Epithelial cell of proximal tubule (primary cell): ENCODE measurements around the gene SIGLEC9. TPM values are rescaled to one million over a fixed set of nuclear protein-coding genes. Genes with fewer than 3 reads are reported as not detected.

Source experiments
- DNase-seq: peaks from one replicate; pipeline ENCODE4 v3.0.0-alpha.2; 2011; ENCODE audit warnings: low read depth
- H3K4me3 ChIP-seq: 2 replicates; pipeline ENCODE4 v1.5.1; 2011; ENCODE audit warnings: low read depth, mild to moderate bottlenecking, low read length
- total RNA-seq: library from RNA; depleted of rRNA; stranded (reverse); fragments of >200 nt; gene quantifications from 2 replicates; pipeline ENCODE4 v1.2.3, GENCODE V29; 2015
- TF ChIP-seq, protein P1 (sequence below): conservative IDR thresholded peaks from 2 replicates; pipeline ENCODE4 v1.5.1; 2012; ENCODE audit warnings: low read depth, mild to moderate bottlenecking, low read length

Gene SIGLEC9
- total RNA-seq, 1 donor from 2014 or later = not detected

DNA sequence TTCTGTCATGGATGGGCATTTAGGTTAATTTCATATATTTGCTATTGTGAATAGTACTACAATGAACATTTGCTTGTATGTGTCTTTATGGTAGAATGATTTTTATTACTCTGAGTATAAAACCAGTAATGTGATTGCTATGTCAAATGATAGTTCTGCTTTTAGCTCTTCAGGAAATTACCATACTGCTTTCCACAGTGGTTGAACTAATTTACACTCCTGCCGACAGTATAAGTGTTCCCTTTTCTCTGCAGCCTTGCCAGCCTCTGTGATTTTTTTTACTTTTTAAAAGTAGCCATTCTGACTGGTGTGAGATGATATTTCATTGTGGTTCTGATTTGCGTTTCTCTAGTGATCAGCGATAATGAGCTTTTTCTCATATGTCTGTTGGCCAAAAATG lies 23.9 kb downstream of the SIGLEC9 start:
- no peak overlapping the region for H3K4me3 ChIP-seq
- TF ChIP-seq, protein P1, sequence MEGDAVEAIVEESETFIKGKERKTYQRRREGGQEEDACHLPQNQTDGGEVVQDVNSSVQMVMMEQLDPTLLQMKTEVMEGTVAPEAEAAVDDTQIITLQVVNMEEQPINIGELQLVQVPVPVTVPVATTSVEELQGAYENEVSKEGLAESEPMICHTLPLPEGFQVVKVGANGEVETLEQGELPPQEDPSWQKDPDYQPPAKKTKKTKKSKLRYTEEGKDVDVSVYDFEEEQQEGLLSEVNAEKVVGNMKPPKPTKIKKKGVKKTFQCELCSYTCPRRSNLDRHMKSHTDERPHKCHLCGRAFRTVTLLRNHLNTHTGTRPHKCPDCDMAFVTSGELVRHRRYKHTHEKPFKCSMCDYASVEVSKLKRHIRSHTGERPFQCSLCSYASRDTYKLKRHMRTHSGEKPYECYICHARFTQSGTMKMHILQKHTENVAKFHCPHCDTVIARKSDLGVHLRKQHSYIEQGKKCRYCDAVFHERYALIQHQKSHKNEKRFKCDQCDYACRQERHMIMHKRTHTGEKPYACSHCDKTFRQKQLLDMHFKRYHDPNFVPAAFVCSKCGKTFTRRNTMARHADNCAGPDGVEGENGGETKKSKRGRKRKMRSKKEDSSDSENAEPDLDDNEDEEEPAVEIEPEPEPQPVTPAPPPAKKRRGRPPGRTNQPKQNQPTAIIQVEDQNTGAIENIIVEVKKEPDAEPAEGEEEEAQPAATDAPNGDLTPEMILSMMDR = no peak
- no peak for DNase-seq

DNA sequence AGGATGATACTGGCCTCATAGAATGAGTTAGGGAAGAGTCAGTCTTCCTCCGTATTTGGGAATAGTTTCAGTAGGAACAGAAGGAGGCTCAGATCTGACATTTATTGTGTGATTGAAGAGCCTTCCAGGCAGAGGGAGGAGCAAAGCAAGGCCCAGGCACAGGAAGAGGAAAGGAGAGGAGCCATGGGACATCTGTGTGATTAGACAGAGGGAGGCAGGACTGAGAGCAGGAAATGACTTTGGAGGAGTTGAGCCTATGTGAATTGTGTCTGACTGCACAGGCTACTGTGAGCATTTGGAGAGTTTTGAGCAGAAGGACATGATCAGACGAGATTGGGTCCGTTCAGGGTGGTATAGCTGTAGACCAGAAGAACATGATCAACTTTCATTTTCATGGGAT lies 25.9 kb downstream of the SIGLEC9 start:
- TF ChIP-seq, protein P1 = no peak
- no peak for DNase-seq
- H3K4me3 ChIP-seq = no peak overlapping the region

DNA sequence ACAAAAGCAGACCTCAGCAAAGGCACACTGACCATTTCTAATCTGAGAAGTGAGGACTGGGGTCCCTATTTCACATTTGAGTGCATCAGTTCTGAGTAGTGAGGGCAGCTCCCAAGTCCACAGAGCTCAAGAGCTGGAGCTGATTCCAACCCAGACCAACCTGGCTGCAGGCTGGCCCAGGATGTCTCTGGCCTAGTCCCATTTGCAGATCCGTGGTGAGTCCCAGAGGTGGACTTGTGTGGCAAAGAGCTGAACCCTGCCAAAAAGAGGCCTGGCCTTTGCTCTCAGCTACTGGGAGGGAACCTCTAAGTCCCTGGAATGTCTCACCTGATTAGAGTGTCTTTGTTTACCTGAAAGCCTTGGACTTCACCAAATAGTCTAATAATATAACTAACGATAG lies 32.0 kb downstream of the SIGLEC9 start:
- no peak overlapping the region for H3K4me3 ChIP-seq
- TF ChIP-seq, protein P1 = no peak
- DNase-seq = no peak

DNA sequence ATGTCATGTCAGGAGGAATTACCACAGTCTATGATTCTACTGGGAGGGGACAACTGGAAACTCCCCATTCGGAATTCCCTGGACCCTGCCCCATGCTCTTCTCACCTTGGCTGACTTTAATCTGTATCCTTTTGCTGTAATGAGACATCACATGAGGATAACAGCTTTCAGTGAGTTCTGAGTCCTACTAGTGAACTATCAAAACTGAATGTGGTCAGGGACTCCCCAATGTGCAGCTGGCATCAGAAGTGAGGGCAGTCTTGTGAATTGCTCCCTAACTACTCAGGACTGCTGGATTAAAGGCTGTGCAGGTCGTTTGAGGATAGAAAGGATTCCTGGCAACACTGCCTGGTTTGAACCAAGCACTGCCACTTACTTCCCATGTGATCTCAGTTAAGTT lies 32.6 kb downstream of the SIGLEC9 start:
- TF ChIP-seq, protein P1 = no peak
- no peak overlapping the region for H3K4me3 ChIP-seq
- DNase-seq = no peak

DNA sequence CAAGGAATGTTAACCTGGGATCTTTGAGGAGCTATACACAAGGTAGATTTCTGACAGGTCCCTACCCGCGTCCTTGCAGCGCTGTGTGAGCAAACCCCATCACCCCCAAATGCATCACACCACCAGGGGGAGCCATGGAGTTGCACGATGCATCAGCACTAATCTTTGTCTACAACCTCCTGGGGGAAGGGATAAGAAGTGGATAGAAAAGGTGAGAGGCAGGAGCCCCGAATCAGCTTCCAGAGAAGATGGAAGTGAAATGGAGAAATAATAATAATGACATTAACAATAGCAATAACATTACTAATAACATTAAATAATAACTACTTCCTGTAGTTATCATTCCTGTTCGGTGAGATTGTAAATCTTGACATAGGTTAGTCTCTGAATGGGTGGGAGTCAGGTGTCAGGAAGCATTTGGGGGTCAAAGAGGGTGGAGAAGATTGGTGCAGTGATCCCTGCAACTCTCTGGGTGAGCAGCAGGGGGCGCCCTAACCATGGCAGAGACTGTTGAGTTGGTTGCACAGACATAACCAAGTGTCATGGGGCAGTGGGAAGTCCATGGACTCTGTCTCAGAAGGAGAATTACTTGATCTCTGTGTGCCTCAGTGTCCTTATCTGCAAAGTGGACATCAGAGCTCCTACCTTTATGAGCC lies 33.9 kb downstream of the SIGLEC9 start:
- DNase-seq = no peak
- TF ChIP-seq, protein P1 = peak; percentile 70
- H3K4me3 ChIP-seq = no peak overlapping the region

DNA sequence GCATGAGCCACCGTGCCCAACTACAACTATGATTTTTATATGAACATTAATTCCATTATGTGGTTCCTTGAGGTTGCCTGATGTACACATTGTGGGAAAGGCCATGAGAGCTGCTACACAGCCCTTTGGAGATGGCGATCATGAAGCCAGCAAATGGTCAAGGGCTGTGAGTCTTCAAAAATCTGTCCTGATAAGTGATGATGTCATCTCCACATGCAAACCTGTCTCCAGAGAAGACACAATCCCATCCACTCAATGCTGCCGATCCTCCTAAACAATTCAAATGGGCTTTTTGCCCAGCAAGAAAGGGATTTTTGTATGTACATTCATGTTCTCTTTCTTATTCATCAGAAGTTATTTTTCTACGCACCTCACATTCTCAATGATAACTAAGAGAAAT lies 35.0 kb downstream of the SIGLEC9 start:
- H3K4me3 ChIP-seq = no peak overlapping the region
- DNase-seq = no peak
- TF ChIP-seq, protein P1 = no peak

DNA sequence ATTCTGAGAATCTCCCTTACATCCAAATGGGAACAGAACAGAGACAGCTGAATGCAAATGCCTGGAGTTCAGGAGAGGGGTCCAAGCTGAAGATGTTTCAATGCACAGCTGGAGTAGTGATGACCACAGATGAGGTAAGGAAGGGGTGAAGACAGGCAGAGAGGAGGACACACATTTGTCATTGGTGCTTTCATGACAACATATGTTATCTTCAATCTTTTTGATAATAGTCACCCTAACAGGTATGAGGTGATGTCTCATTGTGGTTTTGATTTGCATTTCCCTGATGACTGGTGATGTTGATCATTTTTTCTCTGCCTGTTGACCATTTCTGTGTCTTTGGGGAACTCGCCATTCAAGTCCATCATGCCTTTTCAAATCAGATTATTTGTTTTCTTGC lies 36.6 kb downstream of the SIGLEC9 start:
- DNase-seq = no peak
- TF ChIP-seq, protein P1 = no peak
- H3K4me3 ChIP-seq = no peak overlapping the region
